Vagina (tissue), 2 donors: ENCODE measurements around the gene KRTAP12-2.

Experiments
- POLR2A ChIP-seq, 2 donors: fragments of 450-650 bp; IDR thresholded peaks; one replicate each; pipeline ENCODE4 v1.6.1; 2017; ENCODE audit warnings: antibody characterized with exemption in 2 of 2, mild to moderate bottlenecking in 2 of 2, moderate library complexity in 2 of 2
- POLR2AphosphoS5 ChIP-seq, 2 donors: sonication (generic); formaldehyde crosslinking; IDR thresholded peaks; one replicate each; pipeline ENCODE4 v1.9.0; 2017; ENCODE audit warnings: antibody characterized with exemption in 2 of 2, mild to moderate bottlenecking in 2 of 2, low read depth in 1 of 2; ENCODE audit not compliant: insufficient read depth in 1 of 2
- TF ChIP-seq, protein P1 (sequence below), 3 experiments: fragments of 450-650 bp in 2 of 3; fragments of 200-600 bp in 1 of 3; sonication (generic) in 1 of 3; IDR thresholded peaks; one replicate each; pipeline ENCODE4 v1.5.1; 2017 to 2019; ENCODE audit warnings: antibody characterized with exemption in 3 of 3, mild to moderate bottlenecking in 2 of 3, moderate library complexity in 2 of 3

- TF ChIP-seq, protein P1, sequence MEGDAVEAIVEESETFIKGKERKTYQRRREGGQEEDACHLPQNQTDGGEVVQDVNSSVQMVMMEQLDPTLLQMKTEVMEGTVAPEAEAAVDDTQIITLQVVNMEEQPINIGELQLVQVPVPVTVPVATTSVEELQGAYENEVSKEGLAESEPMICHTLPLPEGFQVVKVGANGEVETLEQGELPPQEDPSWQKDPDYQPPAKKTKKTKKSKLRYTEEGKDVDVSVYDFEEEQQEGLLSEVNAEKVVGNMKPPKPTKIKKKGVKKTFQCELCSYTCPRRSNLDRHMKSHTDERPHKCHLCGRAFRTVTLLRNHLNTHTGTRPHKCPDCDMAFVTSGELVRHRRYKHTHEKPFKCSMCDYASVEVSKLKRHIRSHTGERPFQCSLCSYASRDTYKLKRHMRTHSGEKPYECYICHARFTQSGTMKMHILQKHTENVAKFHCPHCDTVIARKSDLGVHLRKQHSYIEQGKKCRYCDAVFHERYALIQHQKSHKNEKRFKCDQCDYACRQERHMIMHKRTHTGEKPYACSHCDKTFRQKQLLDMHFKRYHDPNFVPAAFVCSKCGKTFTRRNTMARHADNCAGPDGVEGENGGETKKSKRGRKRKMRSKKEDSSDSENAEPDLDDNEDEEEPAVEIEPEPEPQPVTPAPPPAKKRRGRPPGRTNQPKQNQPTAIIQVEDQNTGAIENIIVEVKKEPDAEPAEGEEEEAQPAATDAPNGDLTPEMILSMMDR (IDR thresholded peaks at IDR 0.05), result no peak
- TF ChIP-seq POLR2AphosphoS5 (IDR thresholded peaks at IDR 0.05; ENCODE audit: insufficient read depth in 1 of 2, low read depth in 1 of 2), result no peak
- TF ChIP-seq POLR2A (IDR thresholded peaks at IDR 0.05), result no peak
Observed at GRCh38 chr21:44647222-44647552, 19.5 kb downstream of the KRTAP12-2 start.
